Measurements from ENCODE around the gene PSME2. TPM values are rescaled to one million over a fixed set of nuclear protein-coding genes. Genes with fewer than 3 reads are reported as not detected.

The PSME2 gene
- total and polyA plus RNA-seq, 2 of the 13 experiments (the other 11 are each of a cell fraction or from before 2014, with no cell fraction given) = 332 to 716 TPM

- TF ChIP-seq MIXL1 (CRISPR knock-in tag; IDR thresholded peaks at IDR 0.05) (no peak; the same call in 1 of the 2 replicates), HDAC6 (IDR thresholded peaks at IDR 0.05; ENCODE audit: low read depth, low read length) (0 out of 2 replicates have a peak, but pooled peaks have one; percentile 33), ZNF629 (CRISPR knock-in tag; conservative IDR thresholded peaks at IDR 0.05) (peak; percentile 60; the same call in 1 of the 2 replicates), KDM5B (CRISPR knock-in tag; IDR thresholded peaks at IDR 0.05; ENCODE audit: borderline replicate concordance) (peak; percentile 99), ZSCAN5A (CRISPR knock-in tag; IDR thresholded peaks at IDR 0.05; ENCODE audit: borderline replicate concordance) (peak; percentile 74), ZNF329 (CRISPR knock-in tag; IDR thresholded peaks at IDR 0.05; ENCODE audit: low read depth) (no peak), ZNF550 (CRISPR knock-in tag; IDR thresholded peaks at IDR 0.05; ENCODE audit: borderline replicate concordance) (peak; percentile 99), ZNF33A (CRISPR knock-in tag; IDR thresholded peaks at IDR 0.05; ENCODE audit: borderline replicate concordance) (no peak), SOX6 (IDR thresholded peaks at IDR 0.05) (no peak), SOX6 (CRISPR knock-in tag; IDR thresholded peaks at IDR 0.05) (peak; percentile 67), MAZ (IDR thresholded peaks at IDR 0.05; ENCODE audit: borderline replicate concordance, low read depth, low read length) (peak; percentile 61; the same call in 1 of the 2 replicates), MAZ (CRISPR knock-in tag; IDR thresholded peaks at IDR 0.05; ENCODE audit: low read depth) (peak; percentile 95), CHD4 (IDR thresholded peaks at IDR 0.05; ENCODE audit: borderline replicate concordance, low read length) (0 out of 2 replicates have a peak, but pooled peaks have one; percentile 20), TGIF2 (CRISPR knock-in tag; IDR thresholded peaks at IDR 0.05) (peak; percentile 86; the same call in 1 of the 2 replicates), NFIB (CRISPR knock-in tag; IDR thresholded peaks at IDR 0.05; ENCODE audit: borderline replicate concordance) (no peak), ZNF839 (CRISPR knock-in tag; IDR thresholded peaks at IDR 0.05; ENCODE audit: borderline replicate concordance) (peak; percentile 95; the same call in 1 of the 2 replicates), MYPOP (CRISPR knock-in tag; IDR thresholded peaks at IDR 0.05) (no peak), ZBTB42 (CRISPR knock-in tag; IDR thresholded peaks at IDR 0.05) (peak; percentile 97), NAIF1 (CRISPR knock-in tag; IDR thresholded peaks at IDR 0.05; ENCODE audit: borderline replicate concordance) (no peak), ZBTB20 (CRISPR knock-in tag; IDR thresholded peaks at IDR 0.05; ENCODE audit: borderline replicate concordance, low read depth) (peak; percentile 93; the same call in 1 of the 2 replicates), RAD21 (CRISPR knock-in tag; IDR thresholded peaks at IDR 0.05) (peak; percentile 84)
- TF ChIP-seq, protein P1, sequence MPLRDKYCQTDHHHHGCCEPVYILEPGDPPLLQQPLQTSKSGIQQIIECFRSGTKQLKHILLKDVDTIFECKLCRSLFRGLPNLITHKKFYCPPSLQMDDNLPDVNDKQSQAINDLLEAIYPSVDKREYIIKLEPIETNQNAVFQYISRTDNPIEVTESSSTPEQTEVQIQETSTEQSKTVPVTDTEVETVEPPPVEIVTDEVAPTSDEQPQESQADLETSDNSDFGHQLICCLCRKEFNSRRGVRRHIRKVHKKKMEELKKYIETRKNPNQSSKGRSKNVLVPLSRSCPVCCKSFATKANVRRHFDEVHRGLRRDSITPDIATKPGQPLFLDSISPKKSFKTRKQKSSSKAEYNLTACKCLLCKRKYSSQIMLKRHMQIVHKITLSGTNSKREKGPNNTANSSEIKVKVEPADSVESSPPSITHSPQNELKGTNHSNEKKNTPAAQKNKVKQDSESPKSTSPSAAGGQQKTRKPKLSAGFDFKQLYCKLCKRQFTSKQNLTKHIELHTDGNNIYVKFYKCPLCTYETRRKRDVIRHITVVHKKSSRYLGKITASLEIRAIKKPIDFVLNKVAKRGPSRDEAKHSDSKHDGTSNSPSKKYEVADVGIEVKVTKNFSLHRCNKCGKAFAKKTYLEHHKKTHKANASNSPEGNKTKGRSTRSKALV (CRISPR knock-in tag; IDR thresholded peaks at IDR 0.05) = peak; percentile 92
- TF ChIP-seq, protein P2, sequence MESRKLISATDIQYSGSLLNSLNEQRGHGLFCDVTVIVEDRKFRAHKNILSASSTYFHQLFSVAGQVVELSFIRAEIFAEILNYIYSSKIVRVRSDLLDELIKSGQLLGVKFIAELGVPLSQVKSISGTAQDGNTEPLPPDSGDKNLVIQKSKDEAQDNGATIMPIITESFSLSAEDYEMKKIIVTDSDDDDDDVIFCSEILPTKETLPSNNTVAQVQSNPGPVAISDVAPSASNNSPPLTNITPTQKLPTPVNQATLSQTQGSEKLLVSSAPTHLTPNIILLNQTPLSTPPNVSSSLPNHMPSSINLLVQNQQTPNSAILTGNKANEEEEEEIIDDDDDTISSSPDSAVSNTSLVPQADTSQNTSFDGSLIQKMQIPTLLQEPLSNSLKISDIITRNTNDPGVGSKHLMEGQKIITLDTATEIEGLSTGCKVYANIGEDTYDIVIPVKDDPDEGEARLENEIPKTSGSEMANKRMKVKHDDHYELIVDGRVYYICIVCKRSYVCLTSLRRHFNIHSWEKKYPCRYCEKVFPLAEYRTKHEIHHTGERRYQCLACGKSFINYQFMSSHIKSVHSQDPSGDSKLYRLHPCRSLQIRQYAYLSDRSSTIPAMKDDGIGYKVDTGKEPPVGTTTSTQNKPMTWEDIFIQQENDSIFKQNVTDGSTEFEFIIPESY (CRISPR knock-in tag; IDR thresholded peaks at IDR 0.05) = peak; percentile 8; the same call in 1 of the 2 replicates
Observed at GRCh38 chr14:24141097-24141880, 5.1 kb downstream of the PSME2 start, which contains the start of gene EMC9 (continued).
